ENCODE data around the gene BANF2. TPM values are rescaled to one million over a fixed set of nuclear protein-coding genes. Genes with fewer than 3 reads are reported as not detected.

BANF2 gene
- total and polyA plus RNA-seq, 10 of the 15 experiments (the other 5 are each of a cell fraction or from before 2014, with no cell fraction given), result not detected

- Histone ChIP-seq H3K4me2 (ENCODE audit: control insufficient read depth, insufficient read depth) (no peak overlapping the region), H4K20me1 (ENCODE audit: control insufficient read depth, insufficient read depth) (no peaks in the 10 kb centered on the region), H3K36me3 (ENCODE audit: control insufficient read depth in 2 of 2, insufficient read depth in 2 of 2, low read length in 1 of 2) (no peaks in the 10 kb centered on the region), H2AFZ (ENCODE audit: control insufficient read depth, low read depth, low read length) (no peak overlapping the region), H3K27me3 (replicated peaks in 1 of 2; ENCODE audit: control insufficient read depth in 2 of 2, insufficient read depth in 2 of 2, low read length in 1 of 2) (peaks cover 0 to 3% of the 10 kb centered on the region in 2 experiments; a peak in 1 of 4 replicates), H3K27ac (ENCODE audit: control insufficient read depth, insufficient read depth) (no peak overlapping the region), H3K4me1 (ENCODE audit: control insufficient read depth, insufficient read depth, low read length) (no peaks in the 10 kb centered on the region), H3K9me3 (replicated peaks; ENCODE audit: control insufficient read depth, insufficient read depth, low read length) (peaks cover 2% of the 10 kb centered on the region; the same call in 2 of the 3 replicates), H3K9ac (ENCODE audit: control insufficient read depth, insufficient read depth, low read length) (no peak overlapping the region), H3K79me2 (ENCODE audit: control insufficient read depth, insufficient read depth, low read length) (no peaks in the 10 kb centered on the region), H3K4me3 (no peak overlapping the region)
- no TSS peak for BruUV-seq (replicated peaks)
- in situ Hi-C loops (cut with MboI), result no loop called here
- no peak for TF ChIP-seq NR2F1 (conservative IDR thresholded peaks at IDR 0.05)
- no peak for TF ChIP-seq GATAD2B (conservative IDR thresholded peaks at IDR 0.05; ENCODE audit: low read depth)
- no peak for ATAC-seq
- ChIA-PET RAD21 (ENCODE audit: unreplicated experiment) (no interaction called here), SMC1A (ENCODE audit: uncharacterized antibody, unreplicated experiment) (interaction anchor here (1.0 kb wide), 2 partner anchors 9 to 165 kb away, joined by 3 read pairs; no protein-coding TSS in a partner anchor), CTCF (no interaction called here), POLR2A (no interaction called here)
- no peak for FAIRE-seq
- intact Hi-C loops (cut with micrococcal nuclease; ENCODE audit: unreplicated experiment), result no loop called here
- DNase-seq (ENCODE audit: low read depth, low spot score), result no peak
- WGBS (ENCODE audit: insufficient coverage, insufficient replicate concordance, low lambda C conversion rate, missing lambda C conversion rate), result 17% methylated on average over 6 of the region's 6 CpGs
These were observed 33.2 kb downstream of the BANF2 start for GRCh38 chr20:17732907-17733521.

- CTCF ChIA-PET, result no interaction called here
- FAIRE-seq, result no peak
- SMC1A ChIA-PET (ENCODE audit: uncharacterized antibody, unreplicated experiment), result interaction anchor here (1.0 kb wide), 2 partner anchors 10 to 164 kb away, joined by 3 read pairs; no protein-coding TSS in a partner anchor
- Histone ChIP-seq H3K4me3 (no peak overlapping the region), H3K27me3 (replicated peaks in 1 of 2; ENCODE audit: control insufficient read depth in 2 of 2, insufficient read depth in 2 of 2, low read length in 1 of 2) (peaks cover 0 to 3% of the 10 kb centered on the region in 2 experiments; a peak in 1 of 4 replicates), H3K79me2 (ENCODE audit: control insufficient read depth, insufficient read depth, low read length) (no peaks in the 10 kb centered on the region), H3K4me2 (ENCODE audit: control insufficient read depth, insufficient read depth) (no peak overlapping the region), H3K4me1 (ENCODE audit: control insufficient read depth, insufficient read depth, low read length) (no peaks in the 10 kb centered on the region), H3K27ac (ENCODE audit: control insufficient read depth, insufficient read depth) (no peak overlapping the region), H3K9ac (ENCODE audit: control insufficient read depth, insufficient read depth, low read length) (no peak overlapping the region), H3K9me3 (replicated peaks; ENCODE audit: control insufficient read depth, insufficient read depth, low read length) (peaks cover 2% of the 10 kb centered on the region; the same call in 2 of the 3 replicates), H3K36me3 (ENCODE audit: control insufficient read depth in 2 of 2, insufficient read depth in 2 of 2, low read length in 1 of 2) (no peaks in the 10 kb centered on the region), H2AFZ (ENCODE audit: control insufficient read depth, low read depth, low read length) (no peak overlapping the region), H4K20me1 (ENCODE audit: control insufficient read depth, insufficient read depth) (no peaks in the 10 kb centered on the region)
- no peak for DNase-seq (ENCODE audit: low read depth, low spot score)
- POLR2A ChIA-PET, result interaction anchor here (0.6 kb wide), 1 partner anchor 30 kb away, joined by 5 read pairs; no protein-coding TSS in a partner anchor
- intact Hi-C loops (cut with micrococcal nuclease; ENCODE audit: unreplicated experiment), result no loop called here
- BruUV-seq (replicated peaks), result no TSS peak
- in situ Hi-C loops (cut with MboI), result no loop called here
- 9% methylated on average over 4 of the region's 4 CpGs for whole genome bisulfite sequencing (ENCODE audit: insufficient coverage, insufficient replicate concordance, low lambda C conversion rate, missing lambda C conversion rate)
- no peak for ATAC-seq
- RAD21 ChIA-PET (ENCODE audit: unreplicated experiment), result no interaction called here
- TF ChIP-seq, protein P1, sequence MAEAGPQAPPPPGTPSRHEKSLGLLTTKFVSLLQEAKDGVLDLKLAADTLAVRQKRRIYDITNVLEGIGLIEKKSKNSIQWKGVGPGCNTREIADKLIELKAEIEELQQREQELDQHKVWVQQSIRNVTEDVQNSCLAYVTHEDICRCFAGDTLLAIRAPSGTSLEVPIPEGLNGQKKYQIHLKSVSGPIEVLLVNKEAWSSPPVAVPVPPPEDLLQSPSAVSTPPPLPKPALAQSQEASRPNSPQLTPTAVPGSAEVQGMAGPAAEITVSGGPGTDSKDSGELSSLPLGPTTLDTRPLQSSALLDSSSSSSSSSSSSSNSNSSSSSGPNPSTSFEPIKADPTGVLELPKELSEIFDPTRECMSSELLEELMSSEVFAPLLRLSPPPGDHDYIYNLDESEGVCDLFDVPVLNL (IDR thresholded peaks at IDR 0.05; ENCODE audit: low read depth, low read length), result no peak
- TF ChIP-seq, protein P2, sequence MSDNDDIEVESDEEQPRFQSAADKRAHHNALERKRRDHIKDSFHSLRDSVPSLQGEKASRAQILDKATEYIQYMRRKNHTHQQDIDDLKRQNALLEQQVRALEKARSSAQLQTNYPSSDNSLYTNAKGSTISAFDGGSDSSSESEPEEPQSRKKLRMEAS (IDR thresholded peaks at IDR 0.05; ENCODE audit: low read depth, low read length), result no peak
- no peak for TF ChIP-seq E4F1 (IDR thresholded peaks at IDR 0.05; ENCODE audit: borderline replicate concordance, partially characterized antibody)
- no peak for TF ChIP-seq GABPA (IDR thresholded peaks at IDR 0.05; ENCODE audit: low read depth)
- TF ChIP-seq POLR2AphosphoS5 (IDR thresholded peaks at IDR 0.05; ENCODE audit: low read length), result no peak
- TF ChIP-seq SIX5 (IDR thresholded peaks at IDR 0.05; ENCODE audit: low read depth, low read length, severe bottlenecking), result no peak
- no peak for TF ChIP-seq NRF1 (conservative IDR thresholded peaks at IDR 0.05; ENCODE audit: low read depth, low read length)
- TF ChIP-seq ATF7 (IDR thresholded peaks at IDR 0.05; ENCODE audit: low read depth), result no peak
- no peak for TF ChIP-seq BCL11A (IDR thresholded peaks at IDR 0.05; ENCODE audit: low read depth, low read length)
- TF ChIP-seq, protein P3, sequence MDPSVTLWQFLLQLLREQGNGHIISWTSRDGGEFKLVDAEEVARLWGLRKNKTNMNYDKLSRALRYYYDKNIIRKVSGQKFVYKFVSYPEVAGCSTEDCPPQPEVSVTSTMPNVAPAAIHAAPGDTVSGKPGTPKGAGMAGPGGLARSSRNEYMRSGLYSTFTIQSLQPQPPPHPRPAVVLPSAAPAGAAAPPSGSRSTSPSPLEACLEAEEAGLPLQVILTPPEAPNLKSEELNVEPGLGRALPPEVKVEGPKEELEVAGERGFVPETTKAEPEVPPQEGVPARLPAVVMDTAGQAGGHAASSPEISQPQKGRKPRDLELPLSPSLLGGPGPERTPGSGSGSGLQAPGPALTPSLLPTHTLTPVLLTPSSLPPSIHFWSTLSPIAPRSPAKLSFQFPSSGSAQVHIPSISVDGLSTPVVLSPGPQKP (IDR thresholded peaks at IDR 0.05; ENCODE audit: low read depth, low read length), result no peak
These were observed 34.1 kb downstream of the BANF2 start for GRCh38 chr20:17733767-17734304.
